SK-N-MC (cell line): ENCODE data around the gene MAGI1.

Experiments
- DNase-seq: peaks from one replicate; pipeline ENCODE4 v3.0.0-alpha.2; 2011; ENCODE audit warnings: low read depth, low spot score
- H3K27ac ChIP-seq: fragments of 200-600 bp; sonication (generic); 2 replicates; pipeline ENCODE4 v1.5.1; 2016; ENCODE audit warnings: mixed run types
- H3K36me3 ChIP-seq: fragments of 200-600 bp; sonication (generic); 2 replicates; pipeline ENCODE4 v1.6.1; 2017; ENCODE audit warnings: antibody characterized with exemption, low read length, mixed read lengths; ENCODE audit not compliant: insufficient read depth
- H3K4me3 ChIP-seq: fragments of 200-600 bp; sonication (generic); 2 replicates; pipeline ENCODE4 v1.5.1; 2016
- H3K9ac ChIP-seq: fragments of 200-600 bp; sonication (generic); 2 replicates; pipeline ENCODE4 v1.8.0; 2017; ENCODE audit warnings: mixed run types, mixed read lengths; ENCODE audit not compliant: insufficient read length
- H3K9me3 ChIP-seq: fragments of 200-600 bp; sonication (generic); 2 replicates; pipeline ENCODE4 v1.6.1; 2017; ENCODE audit warnings: low read depth, mild to moderate bottlenecking, antibody characterized with exemption, low read length, moderate library complexity, mixed read lengths
- EZH2 ChIP-seq: fragments of 200-600 bp; sonication (generic); IDR thresholded peaks from one replicate; pipeline ENCODE4 v1.6.1; 2017; ENCODE audit warnings: antibody characterized with exemption
- FOXP2 ChIP-seq: optimal IDR thresholded peaks from 2 replicates; pipeline ENCODE3; 2011; ENCODE audit warnings: mild to moderate bottlenecking, moderate library complexity; ENCODE audit not compliant: insufficient read depth; ENCODE audit errors: extremely low read length, control extremely low read depth
- POLR2AphosphoS5 ChIP-seq: IDR thresholded peaks from 2 replicates; pipeline ENCODE4 v1.6.1; 2012; ENCODE audit warnings: mild to moderate bottlenecking, low read depth, low read length, borderline replicate concordance

MAGI1 gene

DNA sequence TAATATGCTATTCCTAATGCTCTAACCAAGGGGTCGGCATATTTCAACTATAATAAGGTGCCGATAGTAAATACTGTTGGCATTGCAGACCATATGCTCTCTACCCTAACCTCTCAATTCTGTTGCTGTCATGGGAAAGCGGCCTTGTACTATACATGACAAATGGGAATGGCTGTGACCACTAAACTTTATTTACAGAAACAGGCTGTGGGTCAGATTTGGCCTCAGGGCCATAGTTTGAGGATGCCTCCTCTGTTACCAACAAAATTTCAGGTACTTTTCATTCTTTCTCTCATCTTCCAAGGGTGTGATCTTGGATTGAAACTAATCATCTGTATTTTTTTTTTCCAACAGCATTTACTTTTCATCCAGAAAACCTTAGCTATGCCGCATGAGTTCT lies 242.0 kb downstream of the MAGI1 start:
- Histone ChIP-seq H3K36me3 (no peaks in the 10 kb centered on the region), H3K9me3 (no peaks in the 10 kb centered on the region), H3K9ac (no peak overlapping the region), H3K27ac (no peak overlapping the region), H3K4me3 (no peak overlapping the region)
- DNase-seq = no peak
- TF ChIP-seq POLR2AphosphoS5 (no peak), FOXP2 (no peak), EZH2 (no peak)

DNA sequence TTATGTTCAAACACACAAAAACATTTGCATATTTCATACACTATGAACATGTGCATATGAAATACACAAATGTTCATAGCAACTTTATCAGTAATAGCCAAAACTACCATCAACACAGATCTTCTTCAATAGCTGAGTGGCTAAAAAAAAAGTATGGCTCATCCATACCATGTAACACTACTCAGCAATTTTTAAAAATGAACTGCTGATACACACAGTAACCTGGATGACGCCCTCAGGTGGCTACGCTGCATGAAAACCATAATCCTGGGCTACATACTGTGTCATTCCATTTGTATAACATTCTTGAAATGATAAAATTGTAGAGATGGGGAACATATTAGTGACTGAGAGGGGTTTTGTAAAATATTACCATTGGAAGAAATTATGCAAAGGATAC lies 243.6 kb downstream of the MAGI1 start:
- TF ChIP-seq EZH2 (no peak), FOXP2 (no peak), POLR2AphosphoS5 (no peak)
- DNase-seq = no peak
- H3K9me3 ChIP-seq = no peaks in the 10 kb centered on the region
- no peaks in the 10 kb centered on the region for H3K36me3 ChIP-seq
- no peak overlapping the region for H3K9ac ChIP-seq
- H3K27ac ChIP-seq = no peak overlapping the region
- no peak overlapping the region for H3K4me3 ChIP-seq

GRCh38 chr3:65793495-65794200 lies 245.1 kb downstream of the MAGI1 start:
- H3K27ac ChIP-seq = no peak overlapping the region
- H3K4me3 ChIP-seq = no peak overlapping the region
- no peaks in the 10 kb centered on the region for H3K9me3 ChIP-seq
- H3K36me3 ChIP-seq = no peaks in the 10 kb centered on the region
- TF ChIP-seq EZH2 (no peak), FOXP2 (no peak), POLR2AphosphoS5 (no peak)
- no peak overlapping the region for H3K9ac ChIP-seq
- no peak for DNase-seq

- no peak overlapping the region for H3K9ac ChIP-seq
- no peaks in the 10 kb centered on the region for H3K36me3 ChIP-seq
- H3K9me3 ChIP-seq = no peaks in the 10 kb centered on the region
- TF ChIP-seq POLR2AphosphoS5 = no peak
- TF ChIP-seq EZH2 = no peak
- no peak for TF ChIP-seq FOXP2
- H3K4me3 ChIP-seq = no peak overlapping the region
- DNase-seq = no peak
- H3K27ac ChIP-seq = no peak overlapping the region
Measured at GRCh38 chr3:65788461-65788860, 250.3 kb downstream of the MAGI1 start.

GRCh38 chr3:65787827-65788226 lies 250.9 kb downstream of the MAGI1 start:
- Histone ChIP-seq H3K9me3 (no peaks in the 10 kb centered on the region), H3K27ac (no peak overlapping the region), H3K9ac (no peak overlapping the region), H3K36me3 (no peaks in the 10 kb centered on the region), H3K4me3 (no peak overlapping the region)
- no peak for DNase-seq
- TF ChIP-seq POLR2AphosphoS5 (no peak), EZH2 (no peak), FOXP2 (no peak)

DNA sequence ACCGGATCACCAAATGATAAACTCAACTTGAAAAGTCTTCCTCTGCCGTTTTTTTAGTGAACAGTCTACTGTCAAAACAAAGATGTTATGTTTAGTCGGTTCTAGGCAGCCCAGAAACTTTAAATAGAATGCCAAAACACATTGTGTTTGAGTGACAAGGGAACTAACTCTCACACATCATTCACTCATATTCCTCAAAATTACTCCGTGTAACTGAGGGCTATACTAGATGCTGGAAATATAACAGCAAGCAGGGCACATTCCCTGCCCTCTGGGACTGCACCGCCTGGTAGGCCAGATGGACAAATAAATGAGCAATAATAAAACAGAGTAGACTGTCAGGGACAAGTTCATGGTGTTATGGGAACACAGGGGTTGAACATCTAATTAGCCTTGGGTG lies 251.4 kb downstream of the MAGI1 start:
- no peak for DNase-seq
- Histone ChIP-seq H3K4me3 (no peak overlapping the region), H3K9me3 (no peaks in the 10 kb centered on the region), H3K9ac (no peak overlapping the region), H3K27ac (0 out of 2 replicates have a peak overlapping the region, but pooled peaks have one; percentile 31), H3K36me3 (no peaks in the 10 kb centered on the region)
- TF ChIP-seq FOXP2 (no peak), EZH2 (no peak), POLR2AphosphoS5 (no peak)

DNA sequence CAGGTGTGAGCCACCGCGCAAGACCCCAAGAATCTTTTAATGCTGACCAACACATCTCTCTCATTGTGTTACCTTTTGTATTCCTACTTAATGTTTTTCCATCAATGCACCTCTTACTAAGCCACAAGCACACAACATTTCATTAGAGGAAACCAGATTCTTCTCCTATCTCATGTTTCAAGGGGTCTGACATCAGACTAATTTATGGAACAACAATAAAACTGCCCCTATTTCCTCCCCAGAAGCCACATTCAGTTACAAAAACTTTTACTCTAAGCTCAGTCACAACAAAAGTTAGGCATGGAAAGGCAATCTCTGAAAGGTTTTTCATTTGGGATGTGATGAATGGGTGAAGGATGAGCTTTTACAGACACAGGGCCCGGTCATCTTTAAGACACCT lies 251.8 kb downstream of the MAGI1 start:
- H3K9ac ChIP-seq = no peak overlapping the region
- H3K4me3 ChIP-seq = no peak overlapping the region
- no peak overlapping the region for H3K27ac ChIP-seq
- no peak for DNase-seq
- H3K9me3 ChIP-seq = no peaks in the 10 kb centered on the region
- H3K36me3 ChIP-seq = no peaks in the 10 kb centered on the region
- TF ChIP-seq FOXP2 (no peak), POLR2AphosphoS5 (no peak)

DNA sequence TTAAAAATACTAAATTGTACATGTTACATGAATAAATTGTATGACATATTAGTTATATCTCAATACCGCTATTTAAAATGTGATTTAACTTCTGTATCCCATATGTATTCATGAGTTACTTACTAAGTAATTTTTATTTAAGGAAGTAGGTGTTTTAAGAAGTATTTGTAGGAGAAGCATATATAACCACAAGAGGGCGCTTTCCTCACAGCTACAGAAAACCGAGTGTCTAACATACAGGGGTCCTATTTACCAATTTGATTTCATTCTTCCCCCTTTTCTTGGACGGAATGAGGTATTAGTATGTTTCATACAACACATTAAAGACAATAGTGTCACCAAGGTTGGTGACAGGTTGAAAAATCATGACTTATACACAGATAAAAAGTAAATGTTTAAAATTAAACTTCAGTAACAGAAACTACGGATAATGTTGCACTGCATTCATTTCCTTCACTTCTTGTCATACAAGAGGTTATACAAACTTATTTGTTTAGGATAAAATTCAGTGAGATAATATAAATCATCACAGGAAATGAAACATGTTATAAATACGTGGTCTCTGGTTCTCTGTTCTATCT lies 253.6 kb downstream of the MAGI1 start:
- TF ChIP-seq FOXP2 = no peak
- no peak for TF ChIP-seq POLR2AphosphoS5
- TF ChIP-seq EZH2 = no peak
- no peak overlapping the region for H3K4me3 ChIP-seq
- H3K27ac ChIP-seq = no peak overlapping the region; the same call in 1 of the 2 replicates
- H3K36me3 ChIP-seq = no peaks in the 10 kb centered on the region
- DNase-seq = peak; percentile 50
- no peak overlapping the region for H3K9ac ChIP-seq
- H3K9me3 ChIP-seq = no peaks in the 10 kb centered on the region

DNA sequence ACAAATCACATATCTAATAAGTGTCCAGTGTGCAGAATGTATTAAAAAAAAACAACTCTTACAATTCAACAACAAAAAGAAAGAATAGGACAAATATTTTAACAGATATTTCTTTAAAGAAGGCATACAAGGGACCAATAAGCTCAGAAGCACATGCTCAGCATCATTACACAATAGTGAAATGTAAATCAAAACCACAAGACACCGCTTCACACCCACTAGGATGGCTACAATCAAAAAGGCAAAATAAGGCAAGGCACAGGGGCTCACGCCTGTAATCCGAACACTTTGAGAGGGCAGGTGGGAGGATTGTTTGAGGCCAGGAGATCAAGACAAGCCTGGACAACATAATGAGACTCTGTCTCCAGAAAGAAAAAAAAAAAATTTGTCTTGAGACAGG lies 255.6 kb downstream of the MAGI1 start:
- Histone ChIP-seq H3K27ac (no peak overlapping the region), H3K9me3 (no peaks in the 10 kb centered on the region), H3K4me3 (no peak overlapping the region), H3K36me3 (no peaks in the 10 kb centered on the region), H3K9ac (no peak overlapping the region)
- DNase-seq = no peak
- TF ChIP-seq FOXP2 (no peak), EZH2 (no peak), POLR2AphosphoS5 (no peak)
